ENCODE data around the gene CBX4.

GRCh38 chr17:79788989-79789942 is 50.0 kb downstream of the CBX4 start:
- no peak for TF ChIP-seq CTCF (IDR thresholded peaks at IDR 0.05)
- no peak for TF ChIP-seq EZH2 (IDR thresholded peaks at IDR 0.05)
